ENCODE measurements around the gene HVCN1.

DNA sequence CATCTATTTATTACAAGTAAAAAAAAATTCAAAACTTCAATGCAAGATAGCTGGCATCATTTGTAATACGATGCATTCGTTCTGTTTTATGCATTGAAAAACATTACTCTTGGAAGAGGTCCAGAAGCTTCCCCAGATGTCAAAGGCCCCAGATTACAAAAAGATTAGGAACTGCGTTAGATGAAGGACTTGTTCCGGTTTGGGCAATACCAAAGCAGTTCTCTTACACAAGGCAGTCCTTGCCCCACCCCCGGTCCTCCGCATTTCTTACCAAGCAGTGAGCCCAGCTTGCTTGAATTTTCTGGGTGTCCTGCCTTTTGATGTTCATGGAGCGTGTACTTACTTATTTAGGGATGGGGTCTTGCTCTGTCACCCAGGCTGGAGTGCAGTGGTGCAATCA is 4.8 kb upstream of the HVCN1 start:
- TF ChIP-seq, protein P1, sequence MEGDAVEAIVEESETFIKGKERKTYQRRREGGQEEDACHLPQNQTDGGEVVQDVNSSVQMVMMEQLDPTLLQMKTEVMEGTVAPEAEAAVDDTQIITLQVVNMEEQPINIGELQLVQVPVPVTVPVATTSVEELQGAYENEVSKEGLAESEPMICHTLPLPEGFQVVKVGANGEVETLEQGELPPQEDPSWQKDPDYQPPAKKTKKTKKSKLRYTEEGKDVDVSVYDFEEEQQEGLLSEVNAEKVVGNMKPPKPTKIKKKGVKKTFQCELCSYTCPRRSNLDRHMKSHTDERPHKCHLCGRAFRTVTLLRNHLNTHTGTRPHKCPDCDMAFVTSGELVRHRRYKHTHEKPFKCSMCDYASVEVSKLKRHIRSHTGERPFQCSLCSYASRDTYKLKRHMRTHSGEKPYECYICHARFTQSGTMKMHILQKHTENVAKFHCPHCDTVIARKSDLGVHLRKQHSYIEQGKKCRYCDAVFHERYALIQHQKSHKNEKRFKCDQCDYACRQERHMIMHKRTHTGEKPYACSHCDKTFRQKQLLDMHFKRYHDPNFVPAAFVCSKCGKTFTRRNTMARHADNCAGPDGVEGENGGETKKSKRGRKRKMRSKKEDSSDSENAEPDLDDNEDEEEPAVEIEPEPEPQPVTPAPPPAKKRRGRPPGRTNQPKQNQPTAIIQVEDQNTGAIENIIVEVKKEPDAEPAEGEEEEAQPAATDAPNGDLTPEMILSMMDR (IDR thresholded peaks at IDR 0.05; ENCODE audit: low read length): no peak
- TF ChIP-seq EZH2 (IDR thresholded peaks at IDR 0.05; ENCODE audit: borderline replicate concordance, low read length): no peak
